NCI-H128 (cell line): ENCODE data around the gene TAS2R42.

Experiments
- DNase-seq: peaks from one replicate; lab custom pipeline; 2025; ENCODE audit not compliant: unreplicated experiment; lab: John Stamatoyannopoulos, UW

The TAS2R42 gene

GRCh38 chr12:11147420-11147819, 39.3 kb downstream of the TAS2R42 start:
- DNase-seq: no peak

GRCh38 chr12:11144297-11144696, 42.4 kb downstream of the TAS2R42 start:
- DNase-seq: no peak

GRCh38 chr12:11143352-11143751, 43.4 kb downstream of the TAS2R42 start:
- DNase-seq: no peak

- no peak for DNase-seq
These were observed 50.7 kb downstream of the TAS2R42 start for GRCh38 chr12:11136075-11136474.
